BJ (cell line): ENCODE results near the gene MYO10. TPM values are rescaled to one million over a fixed set of nuclear protein-coding genes. Genes with fewer than 3 reads are reported as not detected.

Experiments used
- CTCF ChIA-PET: fragments of 350-600 bp; formaldehyde crosslinking; extraction: SDS; loops from one replicate; lab custom pipeline; 2021; ENCODE audit warnings: antibody characterized with exemption, inconsistent platforms; lab: Yijun Ruan, JAX
- POLR2A ChIA-PET: fragments of 300-600 bp; sonication (Branson Sonifier 250); formaldehyde crosslinking; extraction: SDS; loops from one replicate; lab custom pipeline; 2021; ENCODE audit warnings: antibody characterized with exemption; lab: Charles Lee
- DNase-seq: peaks from one replicate; pipeline ENCODE4 v3.0.0-alpha.2; 2011; ENCODE audit warnings: low read depth
- H3K27me3 ChIP-seq: 2 replicates; pipeline ENCODE4 v1.6.0; 2011; ENCODE audit warnings: low read length; ENCODE audit not compliant: control insufficient read depth, insufficient read depth
- H3K36me3 ChIP-seq: 2 replicates; pipeline ENCODE4 v1.5.1; 2011; ENCODE audit warnings: low read length; ENCODE audit not compliant: control insufficient read depth, insufficient read depth
- H3K4me3 ChIP-seq: 2 replicates; pipeline ENCODE4 v1.5.1; 2011; ENCODE audit warnings: low read depth, mild to moderate bottlenecking, control low read depth, low read length
- CTCF ChIP-seq: IDR thresholded peaks from 2 replicates; pipeline ENCODE4 v1.5.1; 2011; ENCODE audit warnings: low read depth, mild to moderate bottlenecking, control low read depth, inconsistent platforms, low read length, moderate library complexity; ENCODE audit not compliant: insufficient read depth
- polyA plus RNA-seq: library from polyadenylated mRNA; depleted of rRNA; stranded (reverse); fragments of >200 nt; gene quantifications from 2 replicates; pipeline ENCODE4 v1.2.3, GENCODE V29; 2011

MYO10 gene
- polyA plus RNA-seq, 1 experiment = 17.1 TPM

- POLR2A ChIA-PET = no interaction called here
- H3K27me3 ChIP-seq = no peaks in the 10 kb centered on the region
- DNase-seq = no peak
- no peak for TF ChIP-seq CTCF
- H3K4me3 ChIP-seq = no peak overlapping the region
- peaks cover under 1% of the 10 kb centered on the region; the same call in 1 of the 2 replicates for H3K36me3 ChIP-seq
- CTCF ChIA-PET = interaction anchor here (2.2 kb wide), 1 partner anchor 392 kb away, joined by 8 read pairs; no protein-coding TSS in a partner anchor
Observed at GRCh38 chr5:16797951-16798350, 138.1 kb downstream of the MYO10 start.

GRCh38 chr5:16794269-16794913, 141.7 kb downstream of the MYO10 start:
- H3K4me3 ChIP-seq = no peak overlapping the region
- TF ChIP-seq CTCF = no peak
- CTCF ChIA-PET = interaction anchor here (0.8 to 4.6 kb wide), 2 partner anchors 338 to 395 kb away, joined by 3 to 69 read pairs; no protein-coding TSS in a partner anchor
- DNase-seq = no peak
- H3K27me3 ChIP-seq = no peaks in the 10 kb centered on the region
- H3K36me3 ChIP-seq = peaks cover 4% of the 10 kb centered on the region
- POLR2A ChIA-PET = no interaction called here

GRCh38 chr5:16792598-16793275, 143.4 kb downstream of the MYO10 start:
- no peaks in the 10 kb centered on the region for H3K27me3 ChIP-seq
- H3K4me3 ChIP-seq = no peak overlapping the region
- POLR2A ChIA-PET = no interaction called here
- no peak for TF ChIP-seq CTCF
- peaks cover 4% of the 10 kb centered on the region for H3K36me3 ChIP-seq
- CTCF ChIA-PET = interaction anchor here (1.0 to 4.6 kb wide), 7 partner anchors 8 to 397 kb away, joined by 3 to 69 read pairs (median 4); no protein-coding TSS in a partner anchor
- DNase-seq = no peak

- CTCF ChIA-PET = interaction anchor here (0.6 to 4.6 kb wide), 17 partner anchors 8 to 412 kb away, joined by 3 to 69 read pairs (median 4); no protein-coding TSS in a partner anchor
- POLR2A ChIA-PET = interaction anchor here (0.6 kb wide), 1 partner anchor 9 kb away, joined by 3 read pairs; no protein-coding TSS in a partner anchor
- no peak for DNase-seq
Observed at GRCh38 chr5:16791904-16792597, 144.0 kb downstream of the MYO10 start.

More at GRCh38 chr5:16791904-16792597, 144.0 kb downstream of the MYO10 start:
- H3K36me3 ChIP-seq = peaks cover 4% of the 10 kb centered on the region
- H3K4me3 ChIP-seq = no peak overlapping the region
- no peaks in the 10 kb centered on the region for H3K27me3 ChIP-seq
- no peak for TF ChIP-seq CTCF
